PC-9 (cell line): ENCODE data around the gene PCDHGA11.
"Not testable (repeated sequence)": the region's sequence is repeated elsewhere in the genome, so short reads cannot be mapped to it uniquely, and the experiment has no call there.

Experiments
- EZH2 ChIP-seq: fragments of 200-600 bp; sonication (generic); IDR thresholded peaks from 2 replicates; pipeline ENCODE4 v1.8.0; 2017; ENCODE audit warnings: antibody characterized with exemption, low read depth
- TF ChIP-seq, protein P1 (sequence below): fragments of 200-600 bp; sonication (generic); conservative IDR thresholded peaks from 2 replicates; pipeline ENCODE4 v1.6.1; 2017; ENCODE audit warnings: mixed run types, antibody characterized with exemption, mild to moderate bottlenecking, moderate library complexity

DNA sequence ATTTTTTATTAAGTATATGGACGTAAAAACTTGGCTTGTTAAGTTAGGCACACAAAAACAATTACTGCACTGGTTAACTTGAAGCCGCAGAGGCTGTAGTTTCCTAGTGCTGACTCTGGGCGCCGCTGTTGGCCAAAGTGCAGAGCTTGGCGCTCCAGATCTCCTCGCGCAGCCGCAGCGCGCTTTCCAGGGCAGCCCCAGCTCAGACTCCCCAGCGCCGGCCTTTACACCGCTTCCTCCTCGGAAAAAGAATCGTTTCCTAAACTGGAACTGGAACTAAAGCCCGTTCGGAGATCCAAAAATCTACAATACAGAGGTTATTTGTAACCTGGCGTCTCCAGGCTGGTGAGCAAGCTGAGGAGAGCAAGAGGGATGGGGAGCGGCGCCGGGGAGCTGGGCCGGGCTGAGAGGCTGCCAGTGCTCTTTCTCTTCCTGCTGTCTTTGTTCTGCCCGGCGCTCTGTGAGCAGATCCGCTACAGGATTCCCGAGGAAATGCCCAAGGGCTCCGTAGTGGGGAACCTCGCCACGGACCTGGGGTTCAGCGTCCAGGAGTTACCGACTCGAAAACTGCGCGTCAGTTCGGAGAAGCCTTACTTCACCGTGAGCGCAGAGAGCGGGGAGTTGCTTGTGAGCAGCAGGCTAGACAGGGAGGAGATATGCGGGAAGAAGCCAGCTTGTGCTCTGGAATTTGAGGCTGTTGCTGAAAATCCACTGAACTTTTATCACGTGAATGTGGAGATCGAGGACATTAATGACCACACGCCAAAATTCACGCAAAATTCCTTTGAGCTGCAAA, 22.9 kb upstream of the PCDHGA11 start, which contains the start of gene PCDHGB5:
- TF ChIP-seq EZH2: not testable (repeated sequence)
- TF ChIP-seq, protein P1, sequence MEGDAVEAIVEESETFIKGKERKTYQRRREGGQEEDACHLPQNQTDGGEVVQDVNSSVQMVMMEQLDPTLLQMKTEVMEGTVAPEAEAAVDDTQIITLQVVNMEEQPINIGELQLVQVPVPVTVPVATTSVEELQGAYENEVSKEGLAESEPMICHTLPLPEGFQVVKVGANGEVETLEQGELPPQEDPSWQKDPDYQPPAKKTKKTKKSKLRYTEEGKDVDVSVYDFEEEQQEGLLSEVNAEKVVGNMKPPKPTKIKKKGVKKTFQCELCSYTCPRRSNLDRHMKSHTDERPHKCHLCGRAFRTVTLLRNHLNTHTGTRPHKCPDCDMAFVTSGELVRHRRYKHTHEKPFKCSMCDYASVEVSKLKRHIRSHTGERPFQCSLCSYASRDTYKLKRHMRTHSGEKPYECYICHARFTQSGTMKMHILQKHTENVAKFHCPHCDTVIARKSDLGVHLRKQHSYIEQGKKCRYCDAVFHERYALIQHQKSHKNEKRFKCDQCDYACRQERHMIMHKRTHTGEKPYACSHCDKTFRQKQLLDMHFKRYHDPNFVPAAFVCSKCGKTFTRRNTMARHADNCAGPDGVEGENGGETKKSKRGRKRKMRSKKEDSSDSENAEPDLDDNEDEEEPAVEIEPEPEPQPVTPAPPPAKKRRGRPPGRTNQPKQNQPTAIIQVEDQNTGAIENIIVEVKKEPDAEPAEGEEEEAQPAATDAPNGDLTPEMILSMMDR: not testable (repeated sequence)
